Measurements from ENCODE around the gene ACBD4.

GRCh38 chr17:45103269-45103795 lies 32.2 kb upstream of the ACBD4 start:
- TF ChIP-seq CTCF (IDR thresholded peaks at IDR 0.05) (no peak), POLR2A (IDR thresholded peaks at IDR 0.05) (no peak), POLR2AphosphoS5 (IDR thresholded peaks at IDR 0.05) (no peak), EP300 (IDR thresholded peaks at IDR 0.05; ENCODE audit: low read depth) (no peak)

All from transverse colon (tissue), 4 donors.